ENCODE measurements around the gene CRTC3.

GRCh38 chr15:90679959-90680358 lies 150.2 kb downstream of the CRTC3 start:
- TF ChIP-seq CTCF (IDR thresholded peaks at IDR 0.05) (no peak), POLR2A (IDR thresholded peaks at IDR 0.05) (no peak)

Data from Peyer's patch (tissue), 4 donors.